HG02884 (cell line): Measurements from ENCODE around the gene ZNF644.

ENCODE experiments used
- ATAC-seq: cut with Tn5 transposase; IDR thresholded peaks from one replicate; pipeline ENCODE4 v1.9.1; 2021; ENCODE audit warnings: mild to moderate bottlenecking, moderate library complexity; ENCODE audit not compliant: unreplicated experiment

ZNF644 gene

GRCh38 chr1:91022518-91022929 lies 689 bp upstream of the ZNF644 start:
- no peak for ATAC-seq

- peak; percentile 34 for ATAC-seq
These were observed 709 bp downstream of the ZNF644 start for GRCh38 chr1:91020967-91021685.

- ATAC-seq: no peak
These were observed 1.3 kb downstream of the ZNF644 start for GRCh38 chr1:91020486-91020885.

GRCh38 chr1:91018006-91018405 lies 3.8 kb downstream of the ZNF644 start:
- ATAC-seq: no peak

- ATAC-seq: no peak
These were observed 5.9 kb downstream of the ZNF644 start for GRCh38 chr1:91015794-91016550.

GRCh38 chr1:91015358-91015780 lies 6.5 kb downstream of the ZNF644 start:
- ATAC-seq: no peak

GRCh38 chr1:91014475-91014874 lies 7.4 kb downstream of the ZNF644 start:
- no peak for ATAC-seq

- no peak for ATAC-seq
These were observed 8.5 kb downstream of the ZNF644 start for GRCh38 chr1:91013302-91013701.

GRCh38 chr1:91012196-91012595 lies 9.6 kb downstream of the ZNF644 start:
- no peak for ATAC-seq

- no peak for ATAC-seq
These were observed 10.1 kb downstream of the ZNF644 start for GRCh38 chr1:91011726-91012125.

- ATAC-seq: no peak
These were observed 14.0 kb downstream of the ZNF644 start for GRCh38 chr1:91007827-91008226.

- ATAC-seq: no peak
These were observed 14.7 kb downstream of the ZNF644 start for GRCh38 chr1:91007092-91007491.

- ATAC-seq: no peak
These were observed 15.5 kb downstream of the ZNF644 start for GRCh38 chr1:91006113-91006908.

GRCh38 chr1:91005285-91005684 lies 16.6 kb downstream of the ZNF644 start:
- ATAC-seq: no peak

GRCh38 chr1:91004145-91004544 lies 17.7 kb downstream of the ZNF644 start:
- no peak for ATAC-seq

GRCh38 chr1:90996742-90997413 lies 25.0 kb downstream of the ZNF644 start:
- no peak for ATAC-seq

- ATAC-seq: no peak
These were observed 26.4 kb downstream of the ZNF644 start for GRCh38 chr1:90995311-90995894.

GRCh38 chr1:90994461-90994860 lies 27.4 kb downstream of the ZNF644 start:
- ATAC-seq: no peak

- ATAC-seq: no peak
These were observed 28.6 kb downstream of the ZNF644 start for GRCh38 chr1:90993245-90993644.

- no peak for ATAC-seq
These were observed 31.1 kb downstream of the ZNF644 start for GRCh38 chr1:90990779-90991178.

GRCh38 chr1:90989990-90990389 lies 31.8 kb downstream of the ZNF644 start:
- peak; percentile 58 for ATAC-seq
